Neural cell (in vitro differentiated cells): Measurements from ENCODE around the gene COL23A1. TPM values are rescaled to one million over a fixed set of nuclear protein-coding genes. Genes with fewer than 3 reads are reported as not detected.

Experiments
- H2AFZ ChIP-seq: fragments of 200-600, 300-800 bp; sonication (generic), shearing (Covaris generic); 2 replicates; pipeline ENCODE4 v1.6.0; 2014; ENCODE audit warnings: low read depth, mild to moderate bottlenecking, antibody characterized with exemption, low read length, moderate library complexity
- H3F3A ChIP-seq: fragments of 200-600 bp; shearing (Covaris generic); 2 replicates; pipeline ENCODE4 v1.6.1; 2016; ENCODE audit warnings: mild to moderate bottlenecking, moderate library complexity, mixed read lengths, antibody characterized with exemption, low read length; ENCODE audit not compliant: insufficient read depth, poor library complexity, severe bottlenecking
- H3K27ac ChIP-seq: fragments of 200-600, 300-800 bp; sonication (generic), shearing (Covaris generic); 2 replicates; pipeline ENCODE4 v1.5.1; 2014; ENCODE audit warnings: mild to moderate bottlenecking, low read length, moderate library complexity
- H3K27me3 ChIP-seq: fragments of 300-800, 200-600 bp; sonication (generic), shearing (Covaris generic); 2 replicates; pipeline ENCODE4 v1.6.0; 2014; ENCODE audit warnings: mild to moderate bottlenecking, low read depth, low read length, moderate library complexity; ENCODE audit not compliant: insufficient read depth
- H3K36me3 ChIP-seq: fragments of 300-800, 200-600 bp; sonication (generic), shearing (Covaris generic); 2 replicates; pipeline ENCODE4 v1.5.1; 2014; ENCODE audit warnings: mild to moderate bottlenecking, antibody characterized with exemption, low read length, moderate library complexity; ENCODE audit not compliant: insufficient read depth
- H3K4me2 ChIP-seq: fragments of 300-800, 200-600 bp; sonication (generic), shearing (Covaris generic); 2 replicates; pipeline ENCODE4 v1.6.0; 2014; ENCODE audit warnings: mild to moderate bottlenecking, low read length
- H3K4me3 ChIP-seq: fragments of 300-800, 200-600 bp; sonication (generic), shearing (Covaris generic); 2 replicates; pipeline ENCODE4 v1.5.1; 2014; ENCODE audit warnings: mild to moderate bottlenecking, low read length, moderate library complexity
- H3K79me2 ChIP-seq: fragments of 200-600 bp; shearing (Covaris generic); replicated peaks from 2 replicates; pipeline ENCODE4 v1.6.0; 2014; ENCODE audit warnings: mild to moderate bottlenecking, low read length, moderate library complexity; ENCODE audit not compliant: insufficient read depth
- H3K9ac ChIP-seq: fragments of 300-800, 200-600 bp; sonication (generic), shearing (Covaris generic); 2 replicates; pipeline ENCODE4 v1.6.1; 2016; ENCODE audit warnings: mild to moderate bottlenecking, low read length, mixed read lengths
- H3K9me2 ChIP-seq: fragments of 200-600 bp; shearing (Covaris generic); 2 replicates; pipeline ENCODE4 v1.6.1; 2016; ENCODE audit warnings: mild to moderate bottlenecking, low read length, mixed read lengths; ENCODE audit not compliant: insufficient read depth
- H3K9me3 ChIP-seq: fragments of 200-600, 300-800 bp; sonication (generic), shearing (Covaris generic); 2 replicates; pipeline ENCODE4 v1.6.1; 2016; ENCODE audit warnings: mild to moderate bottlenecking, mixed run types, low read length, moderate library complexity, mixed read lengths
- H4K20me1 ChIP-seq: fragments of 200-600 bp; shearing (Covaris generic); 2 replicates; pipeline ENCODE4 v1.6.1; 2016; ENCODE audit warnings: mild to moderate bottlenecking, mixed run types; ENCODE audit not compliant: insufficient read depth
- EP300 ChIP-seq: fragments of 450-650 bp; conservative IDR thresholded peaks from 2 replicates; pipeline ENCODE4 v1.6.1; 2014; ENCODE audit warnings: antibody characterized with exemption, mild to moderate bottlenecking, moderate library complexity; ENCODE audit not compliant: poor library complexity, severe bottlenecking
- EZH2 ChIP-seq: fragments of 200-600, 300-800 bp; shearing (Covaris generic), sonication (generic); IDR thresholded peaks from 2 replicates; pipeline ENCODE4 v1.6.1; 2014; ENCODE audit warnings: antibody characterized with exemption, low read length, borderline replicate concordance, mild to moderate bottlenecking; ENCODE audit not compliant: insufficient read depth, poor library complexity, severe bottlenecking
- MXI1 ChIP-seq: fragments of 450-650 bp; conservative IDR thresholded peaks from 2 replicates; pipeline ENCODE4 v1.6.1; 2014; ENCODE audit warnings: antibody characterized with exemption, mild to moderate bottlenecking; ENCODE audit not compliant: poor library complexity, severe bottlenecking
- POLR2AphosphoS5 ChIP-seq: IDR thresholded peaks from 2 replicates; pipeline ENCODE4 v1.6.1; 2012
- RAD21 ChIP-seq: fragments of 450-650 bp; conservative IDR thresholded peaks from 2 replicates; pipeline ENCODE4 v1.6.1; 2014; ENCODE audit warnings: antibody characterized with exemption, mild to moderate bottlenecking, moderate library complexity
- SMC3 ChIP-seq: fragments of 450-650 bp; conservative IDR thresholded peaks from 2 replicates; pipeline ENCODE4 v1.6.1; 2014; ENCODE audit warnings: antibody characterized with exemption, mild to moderate bottlenecking, moderate library complexity; ENCODE audit not compliant: poor library complexity
- TAF1 ChIP-seq: IDR thresholded peaks from 2 replicates; pipeline ENCODE4 v1.6.1; 2012; ENCODE audit warnings: low read depth
- polyA plus RNA-seq: library from polyadenylated mRNA; depleted of rRNA; stranded (reverse); fragments of >200 nt; gene quantifications from 2 replicates; pipeline ENCODE4 v1.2.3, GENCODE V29; 2014
- TF ChIP-seq, protein P1 (sequence below): fragments of 450-650 bp; IDR thresholded peaks from 2 replicates; pipeline ENCODE4 v1.5.1; 2014; ENCODE audit warnings: antibody characterized with exemption, mild to moderate bottlenecking, moderate library complexity; ENCODE audit not compliant: poor library complexity, severe bottlenecking
- TF ChIP-seq, protein P2 (sequence below): IDR thresholded peaks from 2 replicates; pipeline ENCODE4 v1.6.1; 2012; ENCODE audit warnings: borderline replicate concordance

COL23A1 gene
- polyA plus RNA-seq, 1 donor from 2014 or later: not detected

DNA sequence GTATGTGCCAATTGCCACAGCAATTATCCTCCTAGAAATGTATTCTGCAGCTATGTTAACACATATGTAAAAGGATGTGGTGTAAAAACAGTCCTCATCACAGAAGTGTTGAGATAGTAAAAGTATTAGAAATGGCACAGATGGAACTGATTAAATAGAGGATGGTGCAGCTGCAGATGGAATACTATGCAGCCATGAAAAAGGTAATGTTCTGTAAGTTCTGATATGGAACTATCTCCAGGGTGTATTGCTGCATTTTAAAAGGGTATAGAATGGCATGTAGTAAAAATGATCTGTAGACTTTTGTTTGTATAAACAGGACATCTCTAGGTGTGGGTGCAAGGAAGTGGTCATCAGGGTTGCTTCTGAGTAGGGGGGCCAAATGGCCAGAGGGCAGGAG, 294.6 kb downstream of the COL23A1 start:
- Histone ChIP-seq H3K9me3 (no peaks in the 10 kb centered on the region), H3K9ac (no peak overlapping the region), H3K4me2 (no peak overlapping the region), H3K9me2 (no peaks in the 10 kb centered on the region), H3F3A (no peaks in the 10 kb centered on the region), H3K79me2 (no peaks in the 10 kb centered on the region), H3K36me3 (no peaks in the 10 kb centered on the region), H3K4me3 (no peak overlapping the region), H2AFZ (no peak overlapping the region), H4K20me1 (no peaks in the 10 kb centered on the region), H3K27ac (no peak overlapping the region), H3K27me3 (no peaks in the 10 kb centered on the region)
- no peak for TF ChIP-seq SMC3

DNA sequence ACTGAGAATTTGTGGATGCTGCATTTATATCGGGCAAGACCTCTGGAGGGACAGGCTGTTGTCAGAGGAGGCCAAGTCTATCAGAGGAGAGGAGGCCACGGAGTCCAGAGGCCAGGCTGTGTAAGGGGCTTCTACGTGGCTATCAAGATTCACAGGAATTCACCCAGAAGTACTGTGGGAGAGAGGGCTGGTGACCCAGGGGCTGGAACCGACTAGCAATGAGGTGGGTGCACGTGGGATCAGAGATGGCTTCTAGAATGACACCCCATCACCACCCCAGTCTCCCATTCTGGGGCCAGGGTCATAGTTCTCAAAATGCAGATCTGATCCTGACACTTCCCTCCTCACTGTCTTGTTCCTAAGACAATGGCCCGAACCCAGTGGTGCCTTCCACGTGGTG, 296.4 kb downstream of the COL23A1 start:
- no peaks in the 10 kb centered on the region for H3K9me2 ChIP-seq
- H3K9ac ChIP-seq: no peak overlapping the region
- no peaks in the 10 kb centered on the region for H3K9me3 ChIP-seq
- TF ChIP-seq TAF1 (no peak), EP300 (no peak), SMC3 (no peak), RAD21 (no peak), POLR2AphosphoS5 (no peak)
- TF ChIP-seq, protein P1, sequence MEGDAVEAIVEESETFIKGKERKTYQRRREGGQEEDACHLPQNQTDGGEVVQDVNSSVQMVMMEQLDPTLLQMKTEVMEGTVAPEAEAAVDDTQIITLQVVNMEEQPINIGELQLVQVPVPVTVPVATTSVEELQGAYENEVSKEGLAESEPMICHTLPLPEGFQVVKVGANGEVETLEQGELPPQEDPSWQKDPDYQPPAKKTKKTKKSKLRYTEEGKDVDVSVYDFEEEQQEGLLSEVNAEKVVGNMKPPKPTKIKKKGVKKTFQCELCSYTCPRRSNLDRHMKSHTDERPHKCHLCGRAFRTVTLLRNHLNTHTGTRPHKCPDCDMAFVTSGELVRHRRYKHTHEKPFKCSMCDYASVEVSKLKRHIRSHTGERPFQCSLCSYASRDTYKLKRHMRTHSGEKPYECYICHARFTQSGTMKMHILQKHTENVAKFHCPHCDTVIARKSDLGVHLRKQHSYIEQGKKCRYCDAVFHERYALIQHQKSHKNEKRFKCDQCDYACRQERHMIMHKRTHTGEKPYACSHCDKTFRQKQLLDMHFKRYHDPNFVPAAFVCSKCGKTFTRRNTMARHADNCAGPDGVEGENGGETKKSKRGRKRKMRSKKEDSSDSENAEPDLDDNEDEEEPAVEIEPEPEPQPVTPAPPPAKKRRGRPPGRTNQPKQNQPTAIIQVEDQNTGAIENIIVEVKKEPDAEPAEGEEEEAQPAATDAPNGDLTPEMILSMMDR: no peak
- no peak overlapping the region for H3K27ac ChIP-seq
- no peaks in the 10 kb centered on the region for H3K36me3 ChIP-seq
- no peak overlapping the region for H3K4me3 ChIP-seq
- no peaks in the 10 kb centered on the region for H4K20me1 ChIP-seq
- no peak overlapping the region for H3K4me2 ChIP-seq
- no peaks in the 10 kb centered on the region for H3K79me2 ChIP-seq
- no peak overlapping the region for H2AFZ ChIP-seq
- H3K27me3 ChIP-seq: no peaks in the 10 kb centered on the region
- no peaks in the 10 kb centered on the region for H3F3A ChIP-seq

DNA sequence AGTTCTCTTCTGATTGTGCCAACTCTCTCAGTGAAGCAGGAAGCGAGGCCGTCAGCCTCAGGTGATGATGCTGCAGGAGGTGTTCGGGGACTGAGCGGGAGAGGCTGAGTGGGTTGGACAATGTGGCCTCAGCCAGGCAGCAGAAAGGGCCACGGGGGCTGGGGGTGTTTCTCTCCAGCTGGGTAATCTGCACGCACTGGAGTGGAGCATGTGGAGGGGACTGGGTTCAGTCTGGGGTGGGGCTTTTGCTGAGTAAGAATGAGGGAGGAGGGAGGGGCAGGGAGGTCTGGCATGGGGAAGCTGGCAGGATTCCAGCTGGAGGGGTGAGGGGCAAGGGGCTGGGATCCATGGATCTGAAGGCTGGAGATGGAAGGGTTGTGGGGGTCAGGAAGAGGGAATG, 296.8 kb downstream of the COL23A1 start:
- H3K9me2 ChIP-seq: no peaks in the 10 kb centered on the region
- H2AFZ ChIP-seq: no peak overlapping the region
- no peaks in the 10 kb centered on the region for H3K27me3 ChIP-seq

More for the DNA sequence above, 296.8 kb downstream of the COL23A1 start:
- no peak overlapping the region for H3K9ac ChIP-seq
- H3K79me2 ChIP-seq: no peaks in the 10 kb centered on the region
- H3F3A ChIP-seq: no peaks in the 10 kb centered on the region
- H3K4me3 ChIP-seq: no peak overlapping the region
- H3K9me3 ChIP-seq: no peaks in the 10 kb centered on the region
- H3K4me2 ChIP-seq: no peak overlapping the region
- H3K36me3 ChIP-seq: no peaks in the 10 kb centered on the region
- TF ChIP-seq, protein P2, sequence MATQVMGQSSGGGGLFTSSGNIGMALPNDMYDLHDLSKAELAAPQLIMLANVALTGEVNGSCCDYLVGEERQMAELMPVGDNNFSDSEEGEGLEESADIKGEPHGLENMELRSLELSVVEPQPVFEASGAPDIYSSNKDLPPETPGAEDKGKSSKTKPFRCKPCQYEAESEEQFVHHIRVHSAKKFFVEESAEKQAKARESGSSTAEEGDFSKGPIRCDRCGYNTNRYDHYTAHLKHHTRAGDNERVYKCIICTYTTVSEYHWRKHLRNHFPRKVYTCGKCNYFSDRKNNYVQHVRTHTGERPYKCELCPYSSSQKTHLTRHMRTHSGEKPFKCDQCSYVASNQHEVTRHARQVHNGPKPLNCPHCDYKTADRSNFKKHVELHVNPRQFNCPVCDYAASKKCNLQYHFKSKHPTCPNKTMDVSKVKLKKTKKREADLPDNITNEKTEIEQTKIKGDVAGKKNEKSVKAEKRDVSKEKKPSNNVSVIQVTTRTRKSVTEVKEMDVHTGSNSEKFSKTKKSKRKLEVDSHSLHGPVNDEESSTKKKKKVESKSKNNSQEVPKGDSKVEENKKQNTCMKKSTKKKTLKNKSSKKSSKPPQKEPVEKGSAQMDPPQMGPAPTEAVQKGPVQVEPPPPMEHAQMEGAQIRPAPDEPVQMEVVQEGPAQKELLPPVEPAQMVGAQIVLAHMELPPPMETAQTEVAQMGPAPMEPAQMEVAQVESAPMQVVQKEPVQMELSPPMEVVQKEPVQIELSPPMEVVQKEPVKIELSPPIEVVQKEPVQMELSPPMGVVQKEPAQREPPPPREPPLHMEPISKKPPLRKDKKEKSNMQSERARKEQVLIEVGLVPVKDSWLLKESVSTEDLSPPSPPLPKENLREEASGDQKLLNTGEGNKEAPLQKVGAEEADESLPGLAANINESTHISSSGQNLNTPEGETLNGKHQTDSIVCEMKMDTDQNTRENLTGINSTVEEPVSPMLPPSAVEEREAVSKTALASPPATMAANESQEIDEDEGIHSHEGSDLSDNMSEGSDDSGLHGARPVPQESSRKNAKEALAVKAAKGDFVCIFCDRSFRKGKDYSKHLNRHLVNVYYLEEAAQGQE: no peak
- TF ChIP-seq MXI1 (no peak), EP300 (no peak), EZH2 (no peak), SMC3 (no peak), TAF1 (no peak), RAD21 (no peak), POLR2AphosphoS5 (no peak)
- TF ChIP-seq, protein P1: no peak
- H4K20me1 ChIP-seq: no peaks in the 10 kb centered on the region
- no peak overlapping the region for H3K27ac ChIP-seq
